SIG-M5 treated with dmso at 0.1 percent for 504 hours (cell line): ENCODE data around the gene TSEN54.

Source experiments
- DNase-seq: peaks from one replicate; lab custom pipeline; 2025; ENCODE audit not compliant: unreplicated experiment; lab: John Stamatoyannopoulos, UW

The TSEN54 gene

GRCh38 chr17:75488693-75489510, 27.4 kb upstream of the TSEN54 start:
- no peak for DNase-seq

- DNase-seq = no peak
Observed at GRCh38 chr17:75489511-75489955, 26.8 kb upstream of the TSEN54 start.

GRCh38 chr17:75490173-75490743, 26.1 kb upstream of the TSEN54 start:
- DNase-seq = no peak

- DNase-seq = no peak
Observed at GRCh38 chr17:75490953-75491649, 25.2 kb upstream of the TSEN54 start.

- DNase-seq = no peak
Observed at GRCh38 chr17:75491680-75492079, 24.6 kb upstream of the TSEN54 start.

GRCh38 chr17:75492555-75493168, 23.7 kb upstream of the TSEN54 start:
- no peak for DNase-seq

GRCh38 chr17:75493476-75494129, 22.7 kb upstream of the TSEN54 start:
- DNase-seq = no peak

- DNase-seq = no peak
Observed at GRCh38 chr17:75494326-75494877, 21.9 kb upstream of the TSEN54 start.

GRCh38 chr17:75496005-75496404, 20.3 kb upstream of the TSEN54 start:
- no peak for DNase-seq

- no peak for DNase-seq
Observed at GRCh38 chr17:75498039-75498725, 18.1 kb upstream of the TSEN54 start.

GRCh38 chr17:75498726-75499213, 17.6 kb upstream of the TSEN54 start:
- no peak for DNase-seq

GRCh38 chr17:75499313-75500022, 16.9 kb upstream of the TSEN54 start:
- DNase-seq = no peak

GRCh38 chr17:75500419-75501216, 15.7 kb upstream of the TSEN54 start:
- no peak for DNase-seq

GRCh38 chr17:75501378-75502071, 14.8 kb upstream of the TSEN54 start:
- no peak for DNase-seq

GRCh38 chr17:75502072-75502720, 14.1 kb upstream of the TSEN54 start:
- DNase-seq = no peak

GRCh38 chr17:75502721-75503329, 13.5 kb upstream of the TSEN54 start:
- no peak for DNase-seq

- DNase-seq = no peak
Observed at GRCh38 chr17:75503337-75503950, 12.9 kb upstream of the TSEN54 start.
